A549 (cell line): ENCODE results near the gene PI16.

Experiments
- CTCF ChIP-seq: fragments of >200 bp; sonication (Bioruptor Twin); formaldehyde crosslinking; IDR thresholded peaks from 3 replicates; pipeline ENCODE4 v1.5.1; 2016
- MAX ChIP-seq: IDR thresholded peaks from 2 replicates; pipeline ENCODE4 v1.6.1; 2012
- NPAS2 ChIP-seq: fragments of 250-450 bp; sonication (Bioruptor Pico); IDR thresholded peaks from 2 replicates; pipeline ENCODE4 v1.8.0; 2022; ENCODE audit warnings: mild to moderate bottlenecking, moderate library complexity, borderline replicate concordance
- RCOR1 ChIP-seq: fragments of 150-350 bp; IDR thresholded peaks from 2 replicates; pipeline ENCODE4 v1.6.1; 2014; ENCODE audit warnings: antibody characterized with exemption, low read length, low read depth
- REST ChIP-seq: fragments of 200-600 bp; sonication (generic); IDR thresholded peaks from 2 replicates; pipeline ENCODE4 v1.6.1; 2016; ENCODE audit warnings: antibody characterized with exemption, mild to moderate bottlenecking, moderate library complexity
- SMC3 ChIP-seq: fragments of >200 bp; sonication (Bioruptor Twin); formaldehyde crosslinking; IDR thresholded peaks from 3 replicates; pipeline ENCODE4 v1.6.1; 2018; ENCODE audit warnings: inconsistent platforms

GRCh38 chr6:36914227-36914794 is 40.2 kb upstream of the PI16 start:
- no peak for TF ChIP-seq NPAS2 (CRISPR knock-in tag)
- TF ChIP-seq REST: no peak
- TF ChIP-seq CTCF: peak; percentile 14; the same call in 2 of the 3 replicates
- no peak for TF ChIP-seq RCOR1
- TF ChIP-seq MAX: 0 out of 2 replicates have a peak, but pooled peaks have one; percentile 15
- peak; percentile 25; the same call in 1 of the 3 replicates for TF ChIP-seq SMC3
